ENCODE measurements around the gene ARHGEF28. TPM values are rescaled to one million over a fixed set of nuclear protein-coding genes. Genes with fewer than 3 reads are reported as not detected.

Gene ARHGEF28
- total RNA-seq, 1 experiment from 2014 or later: 6.1 TPM

DNA sequence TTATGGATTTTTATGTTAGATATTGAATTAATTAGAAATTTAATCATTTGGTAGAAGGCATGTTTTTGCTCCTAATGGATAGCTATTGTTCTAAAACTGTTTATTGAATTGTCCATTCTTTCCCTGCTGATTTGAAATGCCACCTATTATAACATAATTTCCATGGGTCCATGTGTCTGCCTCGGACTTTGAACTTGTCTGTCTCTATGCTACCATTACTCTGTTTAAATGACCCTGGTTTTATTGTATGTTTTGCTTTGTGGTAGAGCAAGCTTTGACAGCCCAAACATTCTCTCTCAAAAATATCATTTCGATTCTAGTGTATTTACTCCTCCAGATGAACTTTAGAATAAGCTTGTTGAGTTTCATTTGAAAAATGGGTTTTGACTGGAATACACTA lies 120.6 kb downstream of the ARHGEF28 start:
- Histone ChIP-seq H3K27ac (ENCODE audit: low read depth, low read length) (no peak overlapping the region), H4K20me1 (ENCODE audit: insufficient read depth) (no peaks in the 10 kb centered on the region), H3K36me3 (ENCODE audit: control insufficient read depth in 1 of 2, insufficient read depth in 2 of 2, low read length in 2 of 2) (no peaks in the 10 kb centered on the region), H3K79me2 (ENCODE audit: insufficient read depth, low read length) (no peaks in the 10 kb centered on the region), H3K9me2 (ENCODE audit: insufficient read depth) (no peaks in the 10 kb centered on the region), H3K27me3 (ENCODE audit: insufficient read depth, low read length) (no peaks in the 10 kb centered on the region), H3K9ac (ENCODE audit: low read length) (no peak overlapping the region), H3K4me1 (ENCODE audit: control insufficient read depth in 1 of 2, insufficient read depth in 2 of 2, low read length in 2 of 2) (no peaks in the 10 kb centered on the region), H3K9me3 (ENCODE audit: control insufficient read depth in 1 of 2, insufficient read depth in 1 of 2, low read depth in 1 of 2, low read length in 2 of 2) (no peaks in the 10 kb centered on the region), H3K4me2 (ENCODE audit: low read length) (no peak overlapping the region), H2AFZ (ENCODE audit: low read depth, low read length, poor library complexity, severe bottlenecking) (no peak overlapping the region), H3K4me3 (replicated peaks in 1 of 2; ENCODE audit: low read depth in 1 of 2, low read length in 2 of 2) (no peak overlapping the region)
- ATAC-seq (no peak), DNase-seq (ENCODE audit: low read depth, low spot score) (no peak)
- ChIA-PET CTCF (no interaction called here), POLR2A (no interaction called here), RAD21 (ENCODE audit: low non-redundant PET in 1 of 2, low total read pairs in 2 of 2, uncharacterized antibody in 2 of 2, unreplicated experiment in 2 of 2) (no interaction called here)
- TF ChIP-seq, protein P1, sequence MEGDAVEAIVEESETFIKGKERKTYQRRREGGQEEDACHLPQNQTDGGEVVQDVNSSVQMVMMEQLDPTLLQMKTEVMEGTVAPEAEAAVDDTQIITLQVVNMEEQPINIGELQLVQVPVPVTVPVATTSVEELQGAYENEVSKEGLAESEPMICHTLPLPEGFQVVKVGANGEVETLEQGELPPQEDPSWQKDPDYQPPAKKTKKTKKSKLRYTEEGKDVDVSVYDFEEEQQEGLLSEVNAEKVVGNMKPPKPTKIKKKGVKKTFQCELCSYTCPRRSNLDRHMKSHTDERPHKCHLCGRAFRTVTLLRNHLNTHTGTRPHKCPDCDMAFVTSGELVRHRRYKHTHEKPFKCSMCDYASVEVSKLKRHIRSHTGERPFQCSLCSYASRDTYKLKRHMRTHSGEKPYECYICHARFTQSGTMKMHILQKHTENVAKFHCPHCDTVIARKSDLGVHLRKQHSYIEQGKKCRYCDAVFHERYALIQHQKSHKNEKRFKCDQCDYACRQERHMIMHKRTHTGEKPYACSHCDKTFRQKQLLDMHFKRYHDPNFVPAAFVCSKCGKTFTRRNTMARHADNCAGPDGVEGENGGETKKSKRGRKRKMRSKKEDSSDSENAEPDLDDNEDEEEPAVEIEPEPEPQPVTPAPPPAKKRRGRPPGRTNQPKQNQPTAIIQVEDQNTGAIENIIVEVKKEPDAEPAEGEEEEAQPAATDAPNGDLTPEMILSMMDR (IDR thresholded peaks at IDR 0.05 in 2 of 3, conservative IDR thresholded peaks at IDR 0.05 in 1 of 3; ENCODE audit: borderline replicate concordance in 1 of 3, insufficient read depth in 1 of 3, low read depth in 2 of 3, low read length in 2 of 3): no peak
- TF ChIP-seq EGR1 (IDR thresholded peaks at IDR 0.05; ENCODE audit: low read depth) (no peak), EZH2phosphoT487 (IDR thresholded peaks at IDR 0.05; ENCODE audit: borderline replicate concordance) (no peak), RAD21 (IDR thresholded peaks at IDR 0.05; ENCODE audit: low read depth) (no peak), SP1 (IDR thresholded peaks at IDR 0.05; ENCODE audit: low read depth) (no peak), CBX3 (IDR thresholded peaks at IDR 0.05; ENCODE audit: low read depth) (no peak)
- TF ChIP-seq, protein P2, sequence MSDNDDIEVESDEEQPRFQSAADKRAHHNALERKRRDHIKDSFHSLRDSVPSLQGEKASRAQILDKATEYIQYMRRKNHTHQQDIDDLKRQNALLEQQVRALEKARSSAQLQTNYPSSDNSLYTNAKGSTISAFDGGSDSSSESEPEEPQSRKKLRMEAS (IDR thresholded peaks at IDR 0.05): no peak
- BruUV-seq (replicated peaks): no TSS peak
- intact Hi-C loops (cut with micrococcal nuclease): no loop called here

DNA sequence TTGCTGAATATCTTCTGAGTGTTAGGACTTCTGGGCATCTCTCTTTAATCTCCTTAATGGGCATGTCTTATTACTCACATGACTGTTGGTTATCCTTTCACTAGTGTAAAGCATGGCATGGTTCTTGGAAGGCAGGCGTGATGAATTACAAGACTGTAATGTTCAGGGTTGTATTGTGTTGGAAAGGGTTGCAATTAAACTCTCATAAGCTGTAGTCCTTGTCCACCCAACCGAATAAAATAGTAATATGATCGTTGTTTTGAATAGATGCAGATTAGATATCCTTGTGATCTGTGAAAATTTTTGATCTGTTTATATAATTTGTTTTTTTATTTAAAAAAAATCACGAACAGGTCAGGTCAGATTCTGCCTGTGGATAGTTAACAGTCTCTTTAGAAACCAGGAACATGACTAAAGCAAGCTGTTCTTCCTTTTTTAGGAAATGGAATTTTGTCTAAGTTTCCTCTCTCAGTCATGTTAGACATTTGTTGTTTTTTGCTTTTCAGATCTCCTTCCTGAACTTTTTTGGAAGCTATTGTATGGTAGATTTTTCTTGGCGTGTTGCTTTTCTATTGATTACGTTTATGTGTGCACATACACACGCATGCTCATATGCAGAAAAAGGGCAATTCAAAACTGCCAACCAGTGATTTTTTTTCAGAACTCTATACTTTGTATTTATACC lies 121.8 kb downstream of the ARHGEF28 start:
- H3K4me3 ChIP-seq (replicated peaks in 1 of 2; ENCODE audit: low read depth in 1 of 2, low read length in 2 of 2): no peak overlapping the region
- no peak for ATAC-seq
- no peaks in the 10 kb centered on the region for H3K4me1 ChIP-seq (ENCODE audit: control insufficient read depth in 1 of 2, insufficient read depth in 2 of 2, low read length in 2 of 2)
- CTCF ChIA-PET: no interaction called here
- no peak overlapping the region for H3K9ac ChIP-seq (ENCODE audit: low read length)
- no peaks in the 10 kb centered on the region for H3K27me3 ChIP-seq (ENCODE audit: insufficient read depth, low read length)
- BruUV-seq (replicated peaks): no TSS peak
- intact Hi-C loops (cut with micrococcal nuclease): no loop called here
- POLR2A ChIA-PET: no interaction called here
- H2AFZ ChIP-seq (ENCODE audit: low read depth, low read length, poor library complexity, severe bottlenecking): no peak overlapping the region
- no peak overlapping the region for H3K27ac ChIP-seq (ENCODE audit: low read depth, low read length)
- H4K20me1 ChIP-seq (ENCODE audit: insufficient read depth): no peaks in the 10 kb centered on the region
- H3K9me3 ChIP-seq (ENCODE audit: control insufficient read depth in 1 of 2, insufficient read depth in 1 of 2, low read depth in 1 of 2, low read length in 2 of 2): no peaks in the 10 kb centered on the region
- no peaks in the 10 kb centered on the region for H3K36me3 ChIP-seq (ENCODE audit: control insufficient read depth in 1 of 2, insufficient read depth in 2 of 2, low read length in 2 of 2)
- no peak overlapping the region for H3K4me2 ChIP-seq (ENCODE audit: low read length)
- RAD21 ChIA-PET (ENCODE audit: low non-redundant PET in 1 of 2, low total read pairs in 2 of 2, uncharacterized antibody in 2 of 2, unreplicated experiment in 2 of 2): no interaction called here
- no peak for DNase-seq (ENCODE audit: low read depth, low spot score)
- H3K79me2 ChIP-seq (ENCODE audit: insufficient read depth, low read length): no peaks in the 10 kb centered on the region
- no peaks in the 10 kb centered on the region for H3K9me2 ChIP-seq (ENCODE audit: insufficient read depth)
- TF ChIP-seq, protein P3, sequence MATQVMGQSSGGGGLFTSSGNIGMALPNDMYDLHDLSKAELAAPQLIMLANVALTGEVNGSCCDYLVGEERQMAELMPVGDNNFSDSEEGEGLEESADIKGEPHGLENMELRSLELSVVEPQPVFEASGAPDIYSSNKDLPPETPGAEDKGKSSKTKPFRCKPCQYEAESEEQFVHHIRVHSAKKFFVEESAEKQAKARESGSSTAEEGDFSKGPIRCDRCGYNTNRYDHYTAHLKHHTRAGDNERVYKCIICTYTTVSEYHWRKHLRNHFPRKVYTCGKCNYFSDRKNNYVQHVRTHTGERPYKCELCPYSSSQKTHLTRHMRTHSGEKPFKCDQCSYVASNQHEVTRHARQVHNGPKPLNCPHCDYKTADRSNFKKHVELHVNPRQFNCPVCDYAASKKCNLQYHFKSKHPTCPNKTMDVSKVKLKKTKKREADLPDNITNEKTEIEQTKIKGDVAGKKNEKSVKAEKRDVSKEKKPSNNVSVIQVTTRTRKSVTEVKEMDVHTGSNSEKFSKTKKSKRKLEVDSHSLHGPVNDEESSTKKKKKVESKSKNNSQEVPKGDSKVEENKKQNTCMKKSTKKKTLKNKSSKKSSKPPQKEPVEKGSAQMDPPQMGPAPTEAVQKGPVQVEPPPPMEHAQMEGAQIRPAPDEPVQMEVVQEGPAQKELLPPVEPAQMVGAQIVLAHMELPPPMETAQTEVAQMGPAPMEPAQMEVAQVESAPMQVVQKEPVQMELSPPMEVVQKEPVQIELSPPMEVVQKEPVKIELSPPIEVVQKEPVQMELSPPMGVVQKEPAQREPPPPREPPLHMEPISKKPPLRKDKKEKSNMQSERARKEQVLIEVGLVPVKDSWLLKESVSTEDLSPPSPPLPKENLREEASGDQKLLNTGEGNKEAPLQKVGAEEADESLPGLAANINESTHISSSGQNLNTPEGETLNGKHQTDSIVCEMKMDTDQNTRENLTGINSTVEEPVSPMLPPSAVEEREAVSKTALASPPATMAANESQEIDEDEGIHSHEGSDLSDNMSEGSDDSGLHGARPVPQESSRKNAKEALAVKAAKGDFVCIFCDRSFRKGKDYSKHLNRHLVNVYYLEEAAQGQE (IDR thresholded peaks at IDR 0.05; ENCODE audit: low read depth): no peak
- TF ChIP-seq EZH2 (IDR thresholded peaks at IDR 0.05) (no peak), ELF1 (IDR thresholded peaks at IDR 0.05; ENCODE audit: borderline replicate concordance, low read depth) (no peak), YY1 (IDR thresholded peaks at IDR 0.05; ENCODE audit: extremely low read depth, insufficient replicate concordance, low read depth, low read length) (no peak), ZFX (IDR thresholded peaks at IDR 0.05) (no peak), SRF (IDR thresholded peaks at IDR 0.05; ENCODE audit: low read depth) (no peak), POLR2A (IDR thresholded peaks at IDR 0.05; ENCODE audit: borderline replicate concordance, extremely low read depth, insufficient read depth, insufficient read length) (no peak), CEBPB (IDR thresholded peaks at IDR 0.05; ENCODE audit: low read depth) (no peak), CBX3 (IDR thresholded peaks at IDR 0.05; ENCODE audit: low read depth) (no peak), EGR1 (IDR thresholded peaks at IDR 0.05; ENCODE audit: low read depth) (no peak)
